Measurements from ENCODE around the gene RBM20. TPM values are rescaled to one million over a fixed set of nuclear protein-coding genes. Genes with fewer than 3 reads are reported as not detected.

RBM20 gene
- total and polyA plus RNA-seq, 10 of the 15 experiments (the other 5 are each of a cell fraction or from before 2014, with no cell fraction given): 0.04 to 0.26 (median 0.15) TPM

- no peak overlapping the region for H3K4me3 ChIP-seq
- no peak overlapping the region for H3K4me2 ChIP-seq (ENCODE audit: control insufficient read depth, insufficient read depth)
- in situ Hi-C loops (cut with MboI): no loop called here
- no peak overlapping the region for H2AFZ ChIP-seq (ENCODE audit: control insufficient read depth, low read depth, low read length)
- no peak overlapping the region for H3K9ac ChIP-seq (ENCODE audit: control insufficient read depth, insufficient read depth, low read length)
- intact Hi-C loops (cut with micrococcal nuclease; ENCODE audit: unreplicated experiment): loop anchor here (10.0 kb wide), 1 partner anchor 56 kb away; no protein-coding TSS in a partner anchor
- ChIA-PET POLR2A (interaction anchor here (1.3 kb wide), 1 partner anchor 172 kb away, joined by 3 read pairs; no protein-coding TSS in a partner anchor), CTCF (interaction anchor here (1.5 kb wide), 1 partner anchor 39 kb away, joined by 4 read pairs; no protein-coding TSS in a partner anchor), SMC1A (ENCODE audit: uncharacterized antibody, unreplicated experiment) (interaction anchor here (1.6 kb wide), 1 partner anchor 63 kb away, joined by 3 read pairs; no protein-coding TSS in a partner anchor), RAD21 (ENCODE audit: unreplicated experiment) (interaction anchor here (1.1 kb wide), 1 partner anchor 9 kb away, joined by 4 read pairs; no protein-coding TSS in a partner anchor)
- no peaks in the 10 kb centered on the region for H3K27me3 ChIP-seq (replicated peaks in 1 of 2; ENCODE audit: control insufficient read depth in 2 of 2, insufficient read depth in 2 of 2, low read length in 1 of 2)
- H3K27ac ChIP-seq (ENCODE audit: control insufficient read depth, insufficient read depth): no peak overlapping the region
- TF ChIP-seq KAT2A (conservative IDR thresholded peaks at IDR 0.05; ENCODE audit: control insufficient read depth, low read depth, low read length) (no peak), POLR2AphosphoS5 (IDR thresholded peaks at IDR 0.05; ENCODE audit: low read length) (no peak)
- 70% methylated on average over 5 of the region's 5 CpGs for WGBS (ENCODE audit: insufficient coverage, insufficient replicate concordance, low lambda C conversion rate, missing lambda C conversion rate)
- DNase-seq (ENCODE audit: low read depth, low spot score) (no peak), ATAC-seq (no peak), FAIRE-seq (no peak)
- no peaks in the 10 kb centered on the region for H4K20me1 ChIP-seq (ENCODE audit: control insufficient read depth, insufficient read depth)
- H3K4me1 ChIP-seq (ENCODE audit: control insufficient read depth, insufficient read depth, low read length): no peaks in the 10 kb centered on the region
- H3K36me3 ChIP-seq (ENCODE audit: control insufficient read depth in 2 of 2, insufficient read depth in 2 of 2, low read length in 1 of 2): no peaks in the 10 kb centered on the region
- no peaks in the 10 kb centered on the region for H3K79me2 ChIP-seq (ENCODE audit: control insufficient read depth, insufficient read depth, low read length)
- H3K9me3 ChIP-seq (replicated peaks; ENCODE audit: control insufficient read depth, insufficient read depth, low read length): no peaks in the 10 kb centered on the region
- no TSS peak for BruUV-seq (replicated peaks)
Measured at GRCh38 chr10:110710621-110711020, 66.5 kb downstream of the RBM20 start.

- Histone ChIP-seq H2AFZ (ENCODE audit: control insufficient read depth, low read depth, low read length) (no peak overlapping the region), H3K9ac (ENCODE audit: control insufficient read depth, insufficient read depth, low read length) (no peak overlapping the region), H3K36me3 (ENCODE audit: control insufficient read depth in 2 of 2, insufficient read depth in 2 of 2, low read length in 1 of 2) (no peaks in the 10 kb centered on the region), H4K20me1 (ENCODE audit: control insufficient read depth, insufficient read depth) (no peaks in the 10 kb centered on the region), H3K9me3 (replicated peaks; ENCODE audit: control insufficient read depth, insufficient read depth, low read length) (no peaks in the 10 kb centered on the region), H3K4me2 (ENCODE audit: control insufficient read depth, insufficient read depth) (no peak overlapping the region), H3K4me3 (no peak overlapping the region), H3K27me3 (replicated peaks in 1 of 2; ENCODE audit: control insufficient read depth in 2 of 2, insufficient read depth in 2 of 2, low read length in 1 of 2) (no peaks in the 10 kb centered on the region), H3K79me2 (ENCODE audit: control insufficient read depth, insufficient read depth, low read length) (no peaks in the 10 kb centered on the region), H3K27ac (ENCODE audit: control insufficient read depth, insufficient read depth) (no peak overlapping the region), H3K4me1 (ENCODE audit: control insufficient read depth, insufficient read depth, low read length) (no peaks in the 10 kb centered on the region)
- CTCF ChIA-PET: interaction anchor here (1.5 kb wide), 1 partner anchor 39 kb away, joined by 4 read pairs; no protein-coding TSS in a partner anchor
- in situ Hi-C loops (cut with MboI): no loop called here
- RAD21 ChIA-PET (ENCODE audit: unreplicated experiment): interaction anchor here (1.2 kb wide), 1 partner anchor 82 kb away, joined by 3 read pairs; no protein-coding TSS in a partner anchor
- ATAC-seq (peak; percentile 75), DNase-seq (ENCODE audit: low read depth, low spot score) (no peak), FAIRE-seq (no peak)
- SMC1A ChIA-PET (ENCODE audit: uncharacterized antibody, unreplicated experiment): interaction anchor here (1.6 kb wide), 1 partner anchor 62 kb away, joined by 3 read pairs; no protein-coding TSS in a partner anchor
- intact Hi-C loops (cut with micrococcal nuclease; ENCODE audit: unreplicated experiment): loop anchor here (10.0 kb wide), 1 partner anchor 57 kb away; no protein-coding TSS in a partner anchor
- BruUV-seq (replicated peaks): no TSS peak
- TF ChIP-seq BCL3 (IDR thresholded peaks at IDR 0.05; ENCODE audit: borderline replicate concordance, insufficient read depth, low read depth, low read length, poor library complexity, severe bottlenecking): no peak
- TF ChIP-seq JUNB (IDR thresholded peaks at IDR 0.05): peak; percentile 39; the same call in 1 of the 2 replicates
- POLR2A ChIA-PET: interaction anchor here (0.6 to 1.3 kb wide), 3 partner anchors 10 to 846 kb away, joined by 3 to 6 read pairs (median 3); no protein-coding TSS in a partner anchor
- 19% methylated on average over 4 of the region's 4 CpGs for WGBS (ENCODE audit: insufficient coverage, insufficient replicate concordance, low lambda C conversion rate, missing lambda C conversion rate)
Measured at GRCh38 chr10:110711382-110711781, 67.2 kb downstream of the RBM20 start.

All from GM12878 (cell line).